NK-92 treated with Interleukin-12 subunit alpha and Interleukin-12 subunit beta, amount 100 ng/mL, for 24 hours (cell line): ENCODE data around the gene GALK1.

Experiments
- DNase-seq: peaks from one replicate; lab custom pipeline; 2025; lab: John Stamatoyannopoulos, UW

Gene GALK1

GRCh38 chr17:75724016-75725003, 40.7 kb downstream of the GALK1 start:
- no peak for DNase-seq

DNA sequence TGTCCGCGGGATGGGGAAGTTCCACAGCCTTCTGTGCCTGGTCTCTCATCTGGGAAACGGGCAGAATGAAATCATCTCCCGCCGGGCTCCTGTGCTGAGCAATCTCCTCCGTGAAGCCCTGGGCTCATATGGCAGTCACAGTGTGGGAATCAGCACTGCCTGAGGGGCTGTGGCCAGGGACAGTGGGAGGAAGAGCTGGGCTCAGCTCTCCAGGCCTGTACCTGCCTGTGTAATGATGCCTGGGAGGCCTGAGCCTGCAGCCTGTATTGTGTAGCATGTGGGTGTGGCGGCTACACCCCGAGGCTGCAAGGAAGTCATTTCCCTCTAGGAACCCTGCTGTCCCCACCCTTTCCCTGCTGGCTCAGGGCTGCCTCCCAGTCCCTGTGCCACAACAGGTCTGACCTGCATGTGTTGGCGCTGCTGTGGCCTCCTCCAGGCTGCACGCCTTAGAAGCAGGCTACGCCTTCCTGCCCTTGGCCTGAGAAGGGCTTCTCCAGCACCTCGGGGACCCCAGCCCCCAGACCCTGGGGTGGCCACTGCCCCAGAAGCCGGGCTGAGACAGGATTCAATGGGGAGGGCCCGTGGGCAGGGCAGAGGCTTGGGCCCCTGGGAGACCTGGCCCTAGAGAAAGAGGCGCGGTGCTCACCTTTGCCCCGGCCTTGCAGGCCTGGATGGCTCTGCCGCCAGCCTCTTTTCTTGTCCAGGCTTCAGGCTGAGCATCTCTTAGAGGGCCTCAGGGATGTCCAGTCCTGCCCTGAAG, 41.6 kb downstream of the GALK1 start:
- DNase-seq: no peak

- no peak for DNase-seq
Observed at GRCh38 chr17:75722542-75723095, 42.4 kb downstream of the GALK1 start.

DNA sequence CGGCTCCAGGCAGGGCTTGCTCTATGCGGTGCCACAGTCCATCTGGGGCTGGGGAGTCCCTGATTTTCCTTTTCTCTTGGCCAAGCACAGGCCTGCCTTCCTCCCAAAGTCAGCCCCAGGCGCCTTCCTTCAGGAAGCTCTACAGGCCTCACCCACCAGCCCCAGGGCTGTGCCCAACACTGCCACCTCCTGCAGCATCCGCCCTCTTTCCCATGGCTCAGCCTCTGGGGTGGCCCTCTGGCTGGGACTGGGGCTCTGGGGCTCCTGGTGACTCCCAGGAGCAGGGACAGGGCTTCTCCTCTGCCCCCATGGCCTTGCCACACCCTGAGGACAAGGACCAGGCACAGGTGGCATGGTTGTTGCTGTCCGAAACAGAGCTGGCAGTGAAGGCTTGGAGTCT, 42.9 kb downstream of the GALK1 start:
- DNase-seq: no peak

- no peak for DNase-seq
Observed at GRCh38 chr17:75721463-75722011, 43.5 kb downstream of the GALK1 start.

DNA sequence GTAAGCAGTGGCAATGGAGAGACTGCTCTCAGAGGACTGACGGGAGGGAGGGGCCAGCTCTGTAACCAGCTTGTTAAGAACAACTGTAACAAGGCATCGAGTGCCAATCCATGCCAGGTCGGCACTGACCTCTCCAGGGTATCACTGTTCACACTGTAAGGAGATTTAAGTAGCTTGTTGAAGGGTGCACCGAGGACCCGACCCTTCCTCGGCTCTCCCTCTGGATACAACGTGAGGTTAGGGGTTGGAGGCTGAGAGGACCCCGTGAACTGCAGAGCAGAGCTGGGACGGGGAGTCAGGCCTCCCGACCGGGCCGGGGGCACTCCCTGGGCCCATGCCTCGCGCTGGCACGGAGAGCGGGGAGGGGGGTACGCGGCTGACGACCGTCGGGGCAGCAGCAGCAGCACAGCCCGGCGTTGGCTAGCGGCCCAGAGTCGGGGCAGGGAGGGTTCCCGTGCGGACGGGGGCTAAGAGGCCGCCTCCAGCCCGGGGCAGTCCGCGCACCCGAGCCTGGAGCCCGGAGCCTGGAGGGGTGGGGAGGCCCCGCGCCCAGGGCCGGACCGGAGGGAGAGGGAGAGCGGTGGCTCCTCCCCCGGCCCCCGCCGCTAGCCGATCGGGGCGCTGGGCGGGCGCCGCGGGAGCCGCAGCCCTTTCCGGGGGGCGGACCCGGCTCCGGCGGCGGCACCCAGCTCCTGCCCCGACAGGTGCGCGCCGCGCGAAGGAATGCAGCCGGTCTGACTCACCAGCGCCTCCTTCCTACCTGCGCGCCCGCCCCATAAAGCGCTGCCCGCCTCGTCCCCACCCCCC, 44.1 kb downstream of the GALK1 start, which contains the start of gene ITGB4:
TSS of gene ITGB4 (plus strand) at position 804 of the 807 bp plus-strand sequence. CDS start 3,245 bp downstream, outside the sequence.
- DNase-seq: no peak

- DNase-seq: no peak
Observed at GRCh38 chr17:75719732-75720131, 45.3 kb downstream of the GALK1 start.

GRCh38 chr17:75712446-75712845, 52.5 kb downstream of the GALK1 start:
- no peak for DNase-seq
